Stimulated activated CD4-positive, alpha-beta T cell treated with anti-CD3 and anti-CD28 coated beads, Interleukin-4, amount 100 ng/mL, for 1 hour (primary cell): ENCODE measurements around the gene DENND1B.
"Not testable (repeated sequence)": the region's sequence is repeated elsewhere in the genome, so short reads cannot be mapped to it uniquely, and the experiment has no call there.

Source experiments
- DNase-seq: peaks from one replicate; pipeline ENCODE4 v3.0.0-alpha.2; 2020

Gene DENND1B

GRCh38 chr1:197619008-197619640, 156.2 kb downstream of the DENND1B start:
- no peak for DNase-seq

- no peak for DNase-seq
Measured at GRCh38 chr1:197618061-197618460, 157.2 kb downstream of the DENND1B start.

GRCh38 chr1:197615693-197616011, 159.6 kb downstream of the DENND1B start:
- no peak for DNase-seq

GRCh38 chr1:197614916-197615692, 160.2 kb downstream of the DENND1B start:
- DNase-seq = peak; percentile 6

- DNase-seq = no peak
Measured at GRCh38 chr1:197606168-197606845, 169.0 kb downstream of the DENND1B start.

GRCh38 chr1:197604302-197604701, 171.0 kb downstream of the DENND1B start:
- DNase-seq = no peak

- no peak for DNase-seq
Measured at GRCh38 chr1:197600751-197601150, 174.5 kb downstream of the DENND1B start.

GRCh38 chr1:197599789-197600188, 175.5 kb downstream of the DENND1B start:
- DNase-seq = no peak

GRCh38 chr1:197598935-197599334, 176.3 kb downstream of the DENND1B start:
- DNase-seq = no peak

- DNase-seq = no peak
Measured at GRCh38 chr1:197595304-197595904, 179.9 kb downstream of the DENND1B start.

GRCh38 chr1:197590687-197591086, 184.6 kb downstream of the DENND1B start:
- DNase-seq = no peak

- DNase-seq = no peak
Measured at GRCh38 chr1:197585809-197586208, 189.5 kb downstream of the DENND1B start.

- DNase-seq = no peak
Measured at GRCh38 chr1:197577580-197577979, 197.7 kb downstream of the DENND1B start.

GRCh38 chr1:197575531-197575930, 199.7 kb downstream of the DENND1B start:
- DNase-seq = not testable (repeated sequence)

- DNase-seq = no peak
Measured at GRCh38 chr1:197572169-197572568, 203.1 kb downstream of the DENND1B start.

- DNase-seq = no peak
Measured at GRCh38 chr1:197567442-197567841, 207.8 kb downstream of the DENND1B start.

- no peak for DNase-seq
Measured at GRCh38 chr1:197561041-197561440, 214.2 kb downstream of the DENND1B start.

GRCh38 chr1:197559655-197560054, 215.6 kb downstream of the DENND1B start:
- no peak for DNase-seq

- DNase-seq = no peak
Measured at GRCh38 chr1:197559244-197559643, 216.0 kb downstream of the DENND1B start.

GRCh38 chr1:197557302-197557701, 218.0 kb downstream of the DENND1B start:
- no peak for DNase-seq

GRCh38 chr1:197553281-197553680, 222.0 kb downstream of the DENND1B start:
- DNase-seq = no peak

GRCh38 chr1:197546989-197547388, 228.3 kb downstream of the DENND1B start:
- DNase-seq = no peak

- DNase-seq = no peak
Measured at GRCh38 chr1:197544553-197544952, 230.7 kb downstream of the DENND1B start.

GRCh38 chr1:197544130-197544529, 231.2 kb downstream of the DENND1B start:
- no peak for DNase-seq
